ENCODE data around the gene RFLNA. TPM values are rescaled to one million over a fixed set of nuclear protein-coding genes. Genes with fewer than 3 reads are reported as not detected.
"Not testable (repeated sequence)": the region's sequence is repeated elsewhere in the genome, so short reads cannot be mapped to it uniquely, and the experiment has no call there.

RFLNA gene
- total RNA-seq, 1 donor from 2014 or later: not detected

DNA sequence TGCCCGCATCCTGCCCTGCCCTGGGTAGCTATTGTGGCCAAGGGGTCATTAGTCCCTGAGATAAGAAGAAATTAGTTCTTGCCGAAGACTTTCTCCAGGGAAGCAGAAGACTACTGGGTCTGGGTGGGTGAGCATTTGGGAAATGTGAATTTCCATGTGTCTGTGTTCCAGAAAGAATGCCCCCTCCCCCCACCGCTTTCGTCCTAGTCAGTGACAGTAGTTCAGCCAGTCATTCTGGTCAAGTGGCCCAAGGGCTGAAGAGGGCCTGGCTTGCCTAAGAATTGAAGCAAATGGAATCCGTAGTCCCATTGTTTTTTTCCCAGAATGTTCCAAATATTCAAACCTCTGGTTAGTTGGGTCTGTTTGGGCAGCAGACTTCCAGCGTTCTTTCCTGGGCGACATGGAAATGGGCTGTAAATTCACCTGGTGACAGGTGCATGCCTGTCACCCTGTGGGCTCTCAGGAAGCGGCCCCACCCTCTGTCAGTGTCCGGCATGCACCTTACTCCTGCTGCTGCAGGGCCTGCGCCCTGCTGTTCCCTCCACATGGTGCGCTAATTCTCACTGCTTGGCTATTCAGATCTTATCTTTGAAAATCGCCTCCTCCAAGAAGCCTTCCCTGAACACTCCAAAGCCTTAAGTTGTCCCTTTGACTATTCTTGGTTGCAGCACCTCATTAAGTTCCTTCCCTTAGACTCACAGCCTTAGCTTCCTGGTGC, 1.4 kb upstream of the RFLNA start:
- no peaks in the 10 kb centered on the region for H3K9me3 Mint-ChIP-seq
- H3K27me3 Mint-ChIP-seq: peaks cover 25% of the 10 kb centered on the region
- H3K4me1 Mint-ChIP-seq: no peaks in the 10 kb centered on the region
- no peak overlapping the region for H3K27ac Mint-ChIP-seq
- no peaks in the 10 kb centered on the region for H3K36me3 Mint-ChIP-seq (ENCODE audit: low read depth)
- intact Hi-C loops (cut with micrococcal nuclease): no loop called here
- no peak overlapping the region for H3K4me3 Mint-ChIP-seq
- no peak for DNase-seq

DNA sequence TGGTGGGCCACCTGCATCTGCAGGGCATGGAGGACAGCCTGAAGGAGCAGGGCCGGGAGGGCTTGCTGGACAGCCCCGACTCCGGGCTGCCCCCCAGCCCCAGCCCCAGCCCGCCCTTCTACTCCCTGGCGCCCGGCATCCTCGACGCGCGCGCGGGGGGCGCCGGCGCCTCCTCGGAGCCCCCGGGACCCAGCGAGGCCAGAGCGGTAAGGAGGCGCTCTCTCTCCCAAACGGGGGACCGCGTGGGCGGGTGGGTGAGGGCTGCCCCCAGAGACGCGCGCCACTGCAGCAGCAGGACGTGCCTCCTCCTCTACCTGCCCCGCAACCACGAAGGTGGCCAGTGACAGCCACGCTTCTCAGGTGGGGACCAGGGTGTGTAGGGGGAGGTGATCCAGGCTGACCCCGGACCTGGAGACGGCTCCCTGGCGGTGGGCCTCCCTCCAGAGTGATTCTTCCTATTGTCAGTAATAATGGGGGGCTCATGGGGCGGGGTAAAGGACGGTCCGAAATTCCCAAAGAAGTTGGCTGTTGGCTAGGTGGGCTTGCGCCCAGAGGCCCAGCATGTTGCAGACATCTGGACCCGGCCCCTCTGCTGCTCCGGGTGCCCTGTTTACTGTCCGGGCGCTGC, 652 bp downstream of the RFLNA start:
- no peaks in the 10 kb centered on the region for H3K9me3 Mint-ChIP-seq
- intact Hi-C loops (cut with micrococcal nuclease): no loop called here

DNA sequence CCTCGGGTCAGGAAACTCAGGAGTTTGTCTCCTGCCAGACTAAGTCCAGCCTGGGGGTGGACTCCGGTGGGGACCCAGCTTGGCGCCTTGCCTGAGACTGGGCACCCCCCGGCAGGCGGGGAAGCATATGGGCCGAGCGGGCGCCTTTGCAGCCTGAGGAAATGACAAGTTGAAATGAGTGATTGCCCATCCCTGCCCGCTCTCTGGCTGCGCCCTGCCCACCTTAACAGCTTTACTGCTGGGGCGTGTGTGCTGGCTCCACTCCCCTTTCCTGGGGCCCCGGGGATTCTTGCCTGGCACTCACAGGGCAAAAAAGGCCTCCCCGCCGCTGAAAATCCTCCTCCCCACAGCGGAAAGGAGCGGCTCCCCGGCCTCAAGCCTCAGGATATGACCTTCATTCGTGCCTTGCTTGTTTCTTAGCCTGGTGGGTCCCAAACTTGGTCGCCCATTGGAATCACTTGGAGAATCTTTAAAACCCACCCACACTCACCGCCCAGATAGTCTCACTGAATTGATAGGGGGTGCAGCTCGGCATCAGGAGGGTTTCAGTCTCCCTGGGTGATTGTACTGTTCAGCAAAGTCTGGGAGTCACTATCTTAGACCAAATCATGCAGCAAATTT, 1.5 kb downstream of the RFLNA start:
- Mint-ChIP-seq H3K4me1 (no peaks in the 10 kb centered on the region), H3K4me3 (no peak overlapping the region), H3K27me3 (peaks cover 25% of the 10 kb centered on the region), H3K36me3 (ENCODE audit: low read depth) (no peaks in the 10 kb centered on the region), H3K9me3 (no peaks in the 10 kb centered on the region), H3K27ac (no peak overlapping the region)
- intact Hi-C loops (cut with micrococcal nuclease): no loop called here
- DNase-seq: no peak

More for the DNA sequence above, 652 bp downstream of the RFLNA start:
- Mint-ChIP-seq H3K27ac (no peak overlapping the region), H3K4me1 (no peaks in the 10 kb centered on the region), H3K36me3 (ENCODE audit: low read depth) (no peaks in the 10 kb centered on the region), H3K27me3 (peaks cover 25% of the 10 kb centered on the region), H3K4me3 (no peak overlapping the region)
- DNase-seq: no peak

DNA sequence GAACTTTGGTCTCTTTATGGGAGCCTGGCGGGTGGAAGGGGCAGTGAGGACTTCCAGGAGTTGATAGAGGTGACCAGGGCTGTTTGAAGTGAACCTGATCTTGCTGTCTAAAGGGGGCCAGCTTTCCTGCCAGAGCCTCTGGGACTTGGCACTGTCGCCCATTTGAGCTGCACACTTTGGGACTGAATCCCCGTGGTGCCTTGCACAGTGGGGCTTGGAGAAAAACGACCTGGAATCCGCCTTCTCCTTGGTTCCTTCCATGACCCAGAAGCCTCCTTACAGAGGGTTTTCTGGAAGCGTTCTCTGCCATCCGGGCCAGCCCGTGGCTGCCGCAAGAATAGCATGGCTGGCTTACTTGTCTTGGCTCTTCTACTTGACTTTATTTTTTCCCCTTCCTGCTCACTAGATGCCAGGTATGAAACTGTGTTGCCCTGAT, 2.0 kb downstream of the RFLNA start:
- Mint-ChIP-seq H3K36me3 (ENCODE audit: low read depth) (no peaks in the 10 kb centered on the region), H3K4me3 (no peak overlapping the region), H3K9me3 (no peaks in the 10 kb centered on the region), H3K27me3 (peaks cover 25% of the 10 kb centered on the region), H3K27ac (no peak overlapping the region), H3K4me1 (no peaks in the 10 kb centered on the region)
- intact Hi-C loops (cut with micrococcal nuclease): no loop called here
- DNase-seq: no peak

DNA sequence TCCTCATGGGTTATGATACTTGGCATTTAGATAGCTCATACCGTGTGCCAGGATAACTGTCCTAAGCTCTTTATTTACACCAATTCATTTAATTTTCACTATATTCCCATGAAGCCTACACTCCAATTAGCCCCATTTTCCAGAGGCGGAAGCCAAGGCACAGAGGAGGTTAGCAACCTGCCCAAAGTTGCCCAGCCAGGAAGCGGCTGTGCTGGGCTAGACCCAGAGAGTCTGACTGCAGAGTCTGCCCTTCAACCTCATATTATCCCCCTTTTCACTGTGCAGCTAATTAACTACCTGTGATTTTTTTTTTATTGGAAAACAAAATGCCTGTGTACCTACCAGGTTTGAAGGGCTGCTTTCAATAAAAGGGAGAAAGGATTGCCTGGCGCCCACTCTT, 2.5 kb downstream of the RFLNA start:
- DNase-seq: no peak
- Mint-ChIP-seq H3K4me1 (no peaks in the 10 kb centered on the region), H3K9me3 (no peaks in the 10 kb centered on the region), H3K4me3 (no peak overlapping the region), H3K27ac (no peak overlapping the region), H3K36me3 (ENCODE audit: low read depth) (no peaks in the 10 kb centered on the region), H3K27me3 (peaks cover 25% of the 10 kb centered on the region)
- intact Hi-C loops (cut with micrococcal nuclease): no loop called here

DNA sequence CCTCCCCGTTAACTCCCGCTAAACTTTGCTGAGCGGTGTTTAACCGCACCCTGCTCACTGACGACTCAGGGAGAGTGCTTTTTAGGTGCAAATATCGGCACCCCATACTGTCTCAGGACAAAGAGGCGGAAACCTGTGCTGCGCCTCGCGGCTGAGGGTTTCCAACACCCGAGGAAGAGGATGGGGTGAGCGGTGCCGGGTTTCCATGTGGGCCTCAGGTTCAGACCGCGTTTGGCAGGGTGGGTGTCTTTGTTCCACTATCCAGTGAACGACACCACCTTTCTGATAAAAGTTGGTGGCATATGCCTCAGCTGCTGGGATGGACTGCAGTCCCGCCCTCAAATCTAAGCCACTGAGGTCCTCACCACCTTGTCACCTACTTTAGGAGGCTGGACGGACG, 3.0 kb downstream of the RFLNA start:
- H3K27me3 Mint-ChIP-seq: peaks cover 25% of the 10 kb centered on the region
- no peaks in the 10 kb centered on the region for H3K36me3 Mint-ChIP-seq (ENCODE audit: low read depth)
- intact Hi-C loops (cut with micrococcal nuclease): no loop called here
- no peaks in the 10 kb centered on the region for H3K4me1 Mint-ChIP-seq
- no peak overlapping the region for H3K4me3 Mint-ChIP-seq
- no peak overlapping the region for H3K27ac Mint-ChIP-seq
- no peak for DNase-seq
- no peaks in the 10 kb centered on the region for H3K9me3 Mint-ChIP-seq

DNA sequence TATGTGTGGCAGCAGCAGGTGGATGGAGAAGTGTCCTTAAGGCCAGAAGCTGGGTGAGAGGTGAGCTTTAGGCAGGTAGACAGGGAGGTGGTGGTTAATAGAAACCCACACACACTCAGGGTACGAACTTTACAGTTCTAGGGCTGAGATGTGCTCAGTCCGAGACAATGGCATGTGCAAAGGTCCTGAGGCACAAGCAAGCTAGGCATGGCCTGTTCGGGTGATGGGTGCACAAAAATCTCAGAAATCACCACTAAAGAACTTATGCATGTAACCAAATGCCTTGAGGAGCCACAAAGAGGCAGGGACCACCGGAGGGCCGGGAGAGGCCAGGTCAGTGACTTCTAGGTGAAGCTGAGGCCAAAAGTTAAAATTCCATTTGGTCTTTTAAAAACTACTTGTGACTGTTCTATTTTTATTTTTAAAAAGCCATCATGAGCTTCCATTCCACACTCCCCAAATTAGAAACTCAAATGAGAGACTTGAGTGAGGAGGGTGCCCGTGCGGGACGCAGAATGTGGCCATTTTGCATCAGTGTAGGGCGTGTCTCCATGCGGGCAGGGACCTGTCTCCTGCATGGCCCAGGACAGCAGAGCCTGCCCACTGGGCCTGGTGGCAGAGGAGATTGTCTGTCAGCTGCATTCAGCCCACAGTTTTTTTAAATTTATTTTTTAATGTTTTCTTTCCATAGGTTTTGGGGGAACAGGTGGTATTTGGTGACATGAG, 4.0 kb downstream of the RFLNA start:
- Mint-ChIP-seq H3K4me1 (no peaks in the 10 kb centered on the region), H3K9me3 (no peaks in the 10 kb centered on the region), H3K4me3 (no peak overlapping the region), H3K27me3 (peaks cover 23% of the 10 kb centered on the region), H3K27ac (no peak overlapping the region), H3K36me3 (ENCODE audit: low read depth) (no peaks in the 10 kb centered on the region)
- intact Hi-C loops (cut with micrococcal nuclease): no loop called here
- DNase-seq: no peak

DNA sequence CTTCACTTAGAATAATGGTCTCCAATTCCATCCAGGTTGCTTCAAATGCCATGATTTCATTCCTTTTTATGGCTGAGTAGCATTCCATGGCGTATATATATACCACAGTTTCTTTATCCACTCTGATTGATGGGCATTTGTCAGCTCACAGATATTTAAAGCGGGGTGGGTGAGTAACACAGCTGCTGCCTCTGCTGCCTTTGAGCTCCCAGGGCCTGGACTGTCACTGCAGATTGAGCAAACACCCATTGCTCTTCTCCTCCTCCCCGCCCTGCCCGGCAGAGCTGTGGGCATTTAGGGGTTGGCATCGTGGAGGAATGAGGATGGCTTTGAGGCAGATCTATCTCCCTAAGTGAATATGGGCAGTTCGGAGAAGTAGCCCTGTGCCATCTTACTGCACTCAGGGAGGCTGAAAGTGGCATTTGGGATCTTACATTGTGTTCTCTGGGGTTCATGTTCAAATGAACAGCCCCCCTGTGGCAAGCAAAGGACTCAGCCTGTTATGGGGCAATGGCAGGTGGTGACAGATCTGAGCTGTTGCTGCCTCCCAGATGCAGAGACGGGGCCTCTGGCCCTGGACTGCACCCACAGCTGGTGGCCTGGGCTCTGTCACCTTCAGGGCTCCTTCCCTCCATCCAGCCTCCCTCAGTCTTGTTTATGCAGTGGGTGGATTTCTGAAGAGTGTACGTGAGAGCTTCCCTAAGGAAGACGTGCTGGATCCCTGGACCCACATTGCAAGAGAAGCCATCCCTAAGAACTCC, 4.9 kb downstream of the RFLNA start:
- no peak overlapping the region for H3K27ac Mint-ChIP-seq
- H3K4me3 Mint-ChIP-seq: no peak overlapping the region
- H3K4me1 Mint-ChIP-seq: no peaks in the 10 kb centered on the region
- H3K27me3 Mint-ChIP-seq: peaks cover 15% of the 10 kb centered on the region
- no peaks in the 10 kb centered on the region for H3K9me3 Mint-ChIP-seq
- DNase-seq: no peak
- no peaks in the 10 kb centered on the region for H3K36me3 Mint-ChIP-seq (ENCODE audit: low read depth)
- intact Hi-C loops (cut with micrococcal nuclease): no loop called here

DNA sequence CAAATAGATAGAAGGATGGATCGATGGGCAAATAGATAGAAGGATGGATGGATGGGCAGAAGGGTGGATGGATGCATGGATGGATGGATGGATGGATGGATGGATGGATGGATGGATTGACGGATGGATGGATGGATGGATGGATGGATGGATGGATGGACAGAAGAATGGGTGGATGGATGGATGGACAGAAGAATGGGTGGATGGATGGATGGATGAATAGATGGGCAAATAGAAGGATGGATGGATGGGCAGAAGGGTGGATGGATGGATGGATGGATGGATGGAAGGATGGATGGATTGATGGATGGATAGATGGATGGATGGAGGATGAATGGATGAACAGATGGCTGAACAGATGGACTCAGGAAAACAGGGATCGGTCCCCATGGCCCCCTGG, 5.8 kb downstream of the RFLNA start:
- intact Hi-C loops (cut with micrococcal nuclease); H3K27ac Mint-ChIP-seq; H3K4me3 Mint-ChIP-seq; H3K36me3 Mint-ChIP-seq (ENCODE audit: low read depth); DNase-seq; H3K4me1 Mint-ChIP-seq; H3K9me3 Mint-ChIP-seq: not testable (repeated sequence)
- H3K27me3 Mint-ChIP-seq: peaks cover 15% of the 10 kb centered on the region

DNA sequence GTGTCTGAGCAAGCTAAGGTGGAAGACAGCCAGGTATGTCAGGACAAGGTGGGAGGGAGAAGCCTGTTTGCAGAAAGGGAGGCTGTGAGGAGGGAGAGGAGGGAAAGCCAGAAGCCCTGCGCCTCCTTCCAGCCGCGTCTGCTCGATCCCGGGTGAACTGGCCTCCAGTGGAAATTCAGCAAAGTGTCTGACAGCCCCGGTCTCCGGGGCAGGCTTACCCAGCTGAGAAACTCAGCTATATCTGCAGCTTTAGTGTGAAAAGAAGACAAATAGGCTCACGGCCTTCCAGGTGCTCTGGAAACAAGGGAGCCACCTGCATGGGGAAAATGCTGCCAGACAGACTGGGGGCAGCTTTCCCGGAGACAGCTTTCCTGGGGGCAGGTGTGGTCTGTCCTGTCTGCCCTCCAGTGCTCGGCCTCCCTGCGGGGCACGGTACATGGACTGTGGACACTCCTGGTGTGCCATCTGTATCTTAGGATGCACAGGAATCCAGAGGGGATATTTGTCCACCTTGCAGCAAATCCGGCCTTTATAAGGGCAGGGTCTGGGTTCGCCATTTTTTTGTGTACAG, 6.3 kb downstream of the RFLNA start:
- H3K36me3 Mint-ChIP-seq (ENCODE audit: low read depth): no peaks in the 10 kb centered on the region
- H3K27ac Mint-ChIP-seq: no peak overlapping the region
- no peak for DNase-seq
- H3K9me3 Mint-ChIP-seq: no peaks in the 10 kb centered on the region
- H3K4me1 Mint-ChIP-seq: no peaks in the 10 kb centered on the region
- H3K4me3 Mint-ChIP-seq: no peak overlapping the region
- intact Hi-C loops (cut with micrococcal nuclease): no loop called here
- H3K27me3 Mint-ChIP-seq: peaks cover 13% of the 10 kb centered on the region

DNA sequence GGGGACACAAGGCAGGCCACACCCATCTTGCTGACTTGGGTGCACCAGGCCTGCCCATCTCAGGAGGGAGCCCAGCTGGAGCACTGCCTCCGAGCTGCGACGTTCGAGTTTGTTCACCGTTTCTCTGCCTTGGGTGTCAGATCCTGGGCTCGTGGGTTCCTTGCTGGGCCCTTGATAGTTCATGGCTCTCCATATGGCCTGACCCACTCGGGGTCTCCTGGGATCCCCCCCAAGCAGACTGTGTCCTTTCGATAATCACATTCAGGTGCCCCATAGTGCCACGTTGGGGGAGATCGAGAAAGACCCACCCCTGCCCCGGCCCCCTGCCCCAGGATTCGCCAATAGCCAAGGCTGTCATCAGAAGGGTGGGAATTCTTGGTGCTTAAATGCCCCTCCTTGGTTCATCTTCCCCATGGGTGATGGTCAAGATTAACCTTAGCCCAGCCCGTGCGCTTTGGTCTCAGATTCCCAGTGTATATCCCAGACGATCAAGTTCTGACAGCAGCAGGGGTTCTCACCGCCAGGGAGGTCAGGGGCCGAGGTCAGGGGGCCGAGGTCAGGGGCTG, 7.4 kb downstream of the RFLNA start:
- H3K36me3 Mint-ChIP-seq (ENCODE audit: low read depth): no peaks in the 10 kb centered on the region
- H3K9me3 Mint-ChIP-seq: no peaks in the 10 kb centered on the region
- no peak for DNase-seq
- H3K4me3 Mint-ChIP-seq: no peak overlapping the region
- intact Hi-C loops (cut with micrococcal nuclease): no loop called here
- H3K4me1 Mint-ChIP-seq: no peaks in the 10 kb centered on the region
- no peak overlapping the region for H3K27ac Mint-ChIP-seq
- peaks cover 4% of the 10 kb centered on the region for H3K27me3 Mint-ChIP-seq

DNA sequence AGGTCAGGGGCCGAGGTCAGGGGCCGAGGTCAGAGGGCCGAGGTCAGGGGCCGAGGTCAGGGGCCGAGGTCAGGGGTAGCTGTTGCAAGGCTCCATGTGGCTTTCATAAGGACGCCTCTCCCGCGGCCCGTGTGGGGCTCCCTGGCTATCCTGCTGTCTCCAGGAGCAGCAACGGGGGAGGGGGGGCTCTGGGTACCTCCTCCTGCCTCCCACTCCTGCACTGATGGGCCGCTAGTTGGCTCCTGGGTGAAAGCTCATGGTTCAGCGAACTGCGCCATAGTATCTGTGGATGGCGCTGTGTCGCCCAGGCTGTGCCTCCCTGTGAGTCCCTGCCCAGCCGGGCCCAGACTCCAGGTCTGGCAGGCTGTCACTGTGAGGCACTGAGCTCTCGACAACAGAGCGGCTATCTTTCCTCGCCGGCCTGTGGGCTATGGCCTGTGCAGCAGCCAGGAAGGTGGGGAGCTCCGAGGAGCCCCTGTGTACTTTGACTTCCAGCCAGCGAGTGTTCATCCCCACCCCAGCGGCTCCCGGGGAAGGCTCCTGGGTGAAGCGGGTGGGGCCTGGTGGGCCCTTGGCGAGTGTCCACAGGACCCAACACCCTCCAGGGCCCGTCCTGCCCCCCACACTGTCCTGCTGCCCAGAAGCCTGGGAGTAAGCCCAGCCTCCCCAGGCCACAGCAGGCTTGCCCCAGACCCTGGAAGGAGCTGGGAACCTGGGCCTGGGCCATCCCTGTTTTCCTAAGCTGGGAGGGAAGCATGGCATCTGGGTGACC, 8.1 kb downstream of the RFLNA start:
- no peaks in the 10 kb centered on the region for H3K36me3 Mint-ChIP-seq (ENCODE audit: low read depth)
- intact Hi-C loops (cut with micrococcal nuclease): no loop called here

More for the DNA sequence above, 8.1 kb downstream of the RFLNA start:
- Mint-ChIP-seq H3K4me1 (no peaks in the 10 kb centered on the region), H3K4me3 (no peak overlapping the region), H3K27ac (no peak overlapping the region), H3K9me3 (no peaks in the 10 kb centered on the region), H3K27me3 (peaks cover 2% of the 10 kb centered on the region)
- DNase-seq: no peak
